H9 (cell line): Measurements from ENCODE around the gene SYNPO. TPM values are rescaled to one million over a fixed set of nuclear protein-coding genes. Genes with fewer than 3 reads are reported as not detected.

ENCODE experiments used
- DNase-seq: peaks from one replicate; pipeline ENCODE4 v3.0.0-alpha.2; 2017
- H2AFZ ChIP-seq: one replicate; pipeline ENCODE4 v1.6.1; 2013; ENCODE audit warnings: mild to moderate bottlenecking, low read length, control low read depth, moderate library complexity
- H2AK5ac ChIP-seq: 2 replicates; pipeline ENCODE4 v1.6.1; 2013; ENCODE audit warnings: low read length, control low read depth, mixed read lengths; ENCODE audit not compliant: insufficient read length
- H2BK120ac ChIP-seq: one replicate; pipeline ENCODE4 v1.6.1; 2013; ENCODE audit warnings: low read depth, mild to moderate bottlenecking, low read length, control low read depth, inconsistent platforms; ENCODE audit not compliant: poor library complexity, severe bottlenecking
- H2BK12ac ChIP-seq: 2 replicates; pipeline ENCODE4 v1.6.1; 2013; ENCODE audit warnings: low read length, control low read depth, mixed read lengths, low read depth; ENCODE audit not compliant: insufficient read length
- H2BK15ac ChIP-seq: 2 replicates; pipeline ENCODE4 v1.6.1; 2013; ENCODE audit warnings: low read depth, low read length, control low read depth
- H2BK20ac ChIP-seq: one replicate; pipeline ENCODE4 v1.6.1; 2013; ENCODE audit warnings: low read depth, mild to moderate bottlenecking, low read length, control low read depth, inconsistent platforms; ENCODE audit not compliant: poor library complexity, severe bottlenecking
- H2BK5ac ChIP-seq: 2 replicates; pipeline ENCODE4 v1.6.1; 2013; ENCODE audit warnings: low read length, control low read depth, mixed read lengths; ENCODE audit not compliant: insufficient read length
- H3K14ac ChIP-seq: 2 replicates; pipeline ENCODE4 v1.6.1; 2013; ENCODE audit warnings: low read length, control low read depth; ENCODE audit not compliant: insufficient read depth
- H3K18ac ChIP-seq: 2 replicates; pipeline ENCODE4 v1.6.1; 2013; ENCODE audit warnings: low read depth, mild to moderate bottlenecking, mixed read lengths, low read length, control low read depth; ENCODE audit not compliant: insufficient read length
- H3K23ac ChIP-seq: 2 replicates; pipeline ENCODE4 v1.6.1; 2013; ENCODE audit warnings: low read length, control low read depth, mixed read lengths, low read depth; ENCODE audit not compliant: insufficient read length
- H3K23me2 ChIP-seq: 2 replicates; pipeline ENCODE4 v1.6.1; 2013; ENCODE audit warnings: low read depth, mild to moderate bottlenecking, mixed read lengths, low read length, control low read depth; ENCODE audit not compliant: insufficient read length, poor library complexity, severe bottlenecking
- H3K27ac ChIP-seq: 2 replicates; pipeline ENCODE4 v1.5.1; 2013; ENCODE audit warnings: low read length, control low read depth, mixed read lengths, low read depth; ENCODE audit not compliant: insufficient read length
- H3K27me3 ChIP-seq: 2 replicates; pipeline ENCODE4 v1.6.1; 2013; ENCODE audit warnings: low read length, control low read depth, inconsistent platforms; ENCODE audit not compliant: insufficient read depth
- H3K4ac ChIP-seq: 2 replicates; pipeline ENCODE4 v1.6.1; 2013; ENCODE audit warnings: low read depth, mild to moderate bottlenecking, control low read depth, inconsistent platforms, low read length, moderate library complexity
- H3K4me1 ChIP-seq: 2 replicates; pipeline ENCODE4 v1.6.1; 2013; ENCODE audit warnings: low read length, control low read depth, inconsistent platforms; ENCODE audit not compliant: insufficient read depth
- H3K4me2 ChIP-seq: 2 replicates; pipeline ENCODE4 v1.6.1; 2013; ENCODE audit warnings: low read length, control low read depth, mixed read lengths; ENCODE audit not compliant: insufficient read length, insufficient read depth
- H3K56ac ChIP-seq: 2 replicates; pipeline ENCODE4 v1.6.1; 2013; ENCODE audit warnings: low read depth, mild to moderate bottlenecking, mixed read lengths, low read length, control low read depth; ENCODE audit not compliant: insufficient read length
- H3K79me1 ChIP-seq: 2 replicates; pipeline ENCODE4 v1.6.1; 2013; ENCODE audit warnings: low read depth, mild to moderate bottlenecking, moderate library complexity, low read length, control low read depth, inconsistent platforms; ENCODE audit not compliant: insufficient read depth, poor library complexity, severe bottlenecking
- H3K79me2 ChIP-seq: 2 replicates; pipeline ENCODE4 v1.6.1; 2013; ENCODE audit warnings: low read length, control low read depth, inconsistent platforms; ENCODE audit not compliant: insufficient read depth
- H3K9ac ChIP-seq: 2 replicates; pipeline ENCODE4 v1.6.1; 2013; ENCODE audit warnings: low read length, control low read depth, mixed read lengths; ENCODE audit not compliant: insufficient read length; ENCODE audit errors: extremely low read depth
- H3K9me3 ChIP-seq: one replicate; pipeline ENCODE4 v1.6.1; 2013; ENCODE audit warnings: low read depth, low read length, inconsistent platforms; ENCODE audit not compliant: control insufficient read depth
- H3T11ph ChIP-seq: one replicate; pipeline ENCODE4 v1.6.1; 2013; ENCODE audit warnings: mild to moderate bottlenecking, low read length, control low read depth, inconsistent platforms
- H4K20me1 ChIP-seq: one replicate; pipeline ENCODE4 v1.6.1; 2013; ENCODE audit not compliant: control insufficient read depth, insufficient read length, insufficient read depth
- H4K5ac ChIP-seq: 2 replicates; pipeline ENCODE4 v1.6.1; 2013; ENCODE audit warnings: low read depth, mild to moderate bottlenecking, mixed read lengths, low read length, control low read depth; ENCODE audit not compliant: insufficient read length
- H4K8ac ChIP-seq: replicated peaks from 2 replicates; pipeline ENCODE4 v1.6.1; 2013; ENCODE audit warnings: low read length, control low read depth, mixed read lengths, low read depth; ENCODE audit not compliant: insufficient read length
- H4K91ac ChIP-seq: 2 replicates; pipeline ENCODE4 v1.6.1; 2013; ENCODE audit warnings: low read depth, mild to moderate bottlenecking, moderate library complexity, mixed read lengths, low read length, control low read depth; ENCODE audit not compliant: insufficient read length
- H3K27ac Mint-ChIP-seq, 3 experiments: 2 replicates in 2 of 3; 3 replicates in 1 of 3; pipeline ENCODE4 v1.8.0; 2020 to 2021; ENCODE audit warnings: mixed read lengths in 3 of 3, mild to moderate bottlenecking in 1 of 3, moderate library complexity in 1 of 3
- H3K27me3 Mint-ChIP-seq: 2 replicates; pipeline ENCODE4 v1.8.0; 2021; ENCODE audit warnings: low read depth, mild to moderate bottlenecking, moderate library complexity, mixed read lengths
- H3K36me3 Mint-ChIP-seq, 3 experiments: 2 replicates in 2 of 3; 3 replicates in 1 of 3; pipeline ENCODE4 v1.8.0; 2020 to 2021; ENCODE audit warnings: low read depth in 3 of 3, mixed read lengths in 3 of 3; ENCODE audit not compliant: insufficient read depth in 1 of 3
- H3K4me1 Mint-ChIP-seq, 2 experiments: 2 replicates each; pipeline ENCODE4 v1.8.0; 2020; ENCODE audit warnings: mixed read lengths in 2 of 2
- H3K4me3 Mint-ChIP-seq, 2 experiments: 2 replicates in 1 of 2; 3 replicates in 1 of 2; pipeline ENCODE4 v1.8.0; 2020 to 2021; ENCODE audit warnings: mild to moderate bottlenecking in 2 of 2, mixed read lengths in 2 of 2, moderate library complexity in 1 of 2
- H3K9me3 Mint-ChIP-seq, 2 experiments: 2 replicates in 1 of 2; 3 replicates in 1 of 2; pipeline ENCODE4 v1.8.0; 2020; ENCODE audit warnings: mild to moderate bottlenecking in 2 of 2, mixed read lengths in 2 of 2, moderate library complexity in 1 of 2
- WGBS: extraction: QIAGEN DNeasy Blood & Tissue Kit; methylation state at CpG from one replicate; pipeline ENCODE4 v1.1.7; 2013; ENCODE audit warnings: missing lambda C conversion rate, low lambda C conversion rate, mixed read lengths; ENCODE audit not compliant: insufficient read length; ENCODE audit errors: extremely low coverage; 5-methylcytosine and 5-hydroxymethylcytosine counted together
- total RNA-seq: library from RNA; stranded (reverse); gene quantifications from 2 replicates; pipeline ENCODE4 v1.2.1, GENCODE V29; 2021
- TF ChIP-seq, protein P1 (sequence below): fragments of 200-600 bp; sonication (generic); conservative IDR thresholded peaks from 3 replicates; pipeline ENCODE4 v1.8.0; 2021; ENCODE audit warnings: antibody characterized with exemption, mild to moderate bottlenecking

SYNPO gene
- total RNA-seq, 1 experiment from 2014 or later = 1.7 TPM

DNA sequence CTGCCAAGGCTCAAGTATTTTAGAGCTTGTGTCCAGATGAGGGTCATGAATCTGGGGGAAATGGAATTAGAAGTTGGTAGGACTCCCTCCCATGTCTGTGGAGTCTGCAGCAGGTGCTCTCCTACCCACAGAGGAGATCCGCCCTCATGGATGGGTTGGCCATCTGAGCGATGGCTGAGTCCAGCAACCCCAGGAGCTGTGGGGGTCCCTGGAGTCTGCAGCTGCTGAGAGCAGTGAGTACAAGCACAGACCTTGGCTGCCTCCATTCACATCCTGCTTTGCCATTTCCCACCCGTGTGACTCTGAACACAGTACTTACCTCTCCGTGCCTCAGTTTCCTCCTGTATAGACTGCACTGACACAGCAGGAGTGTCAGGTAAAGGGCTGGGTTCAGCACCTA is 25.8 kb upstream of the SYNPO start:
- H3K27me3 Mint-ChIP-seq = peaks cover 6% of the 10 kb centered on the region
- H3K36me3 Mint-ChIP-seq = no peaks in the 10 kb centered on the region
- Histone ChIP-seq H4K91ac (no peak overlapping the region), H3T11ph (no peak overlapping the region), H3K27me3 (no peaks in the 10 kb centered on the region), H2BK20ac (no peak overlapping the region), H2BK15ac (no peak overlapping the region), H2AFZ (no peak overlapping the region), H3K18ac (no peak overlapping the region), H3K14ac (no peak overlapping the region), H2BK120ac (no peak overlapping the region), H3K79me1 (no peaks in the 10 kb centered on the region), H3K4ac (no peak overlapping the region), H3K79me2 (no peaks in the 10 kb centered on the region; the same call in 1 of the 2 replicates), H3K9me3 (no peaks in the 10 kb centered on the region), H4K20me1 (no peaks in the 10 kb centered on the region), H3K9ac (no peak overlapping the region), H2AK5ac (no peak overlapping the region), H3K23ac (no peak overlapping the region), H2BK12ac (no peak overlapping the region), H3K4me1 (no peaks in the 10 kb centered on the region), H3K27ac (no peak overlapping the region), H3K56ac (no peak overlapping the region), H4K8ac (no peak overlapping the region), H2BK5ac (no peak overlapping the region), H4K5ac (no peak overlapping the region), H3K23me2 (no peaks in the 10 kb centered on the region), H3K4me2 (no peak overlapping the region)
- TF ChIP-seq, protein P1, sequence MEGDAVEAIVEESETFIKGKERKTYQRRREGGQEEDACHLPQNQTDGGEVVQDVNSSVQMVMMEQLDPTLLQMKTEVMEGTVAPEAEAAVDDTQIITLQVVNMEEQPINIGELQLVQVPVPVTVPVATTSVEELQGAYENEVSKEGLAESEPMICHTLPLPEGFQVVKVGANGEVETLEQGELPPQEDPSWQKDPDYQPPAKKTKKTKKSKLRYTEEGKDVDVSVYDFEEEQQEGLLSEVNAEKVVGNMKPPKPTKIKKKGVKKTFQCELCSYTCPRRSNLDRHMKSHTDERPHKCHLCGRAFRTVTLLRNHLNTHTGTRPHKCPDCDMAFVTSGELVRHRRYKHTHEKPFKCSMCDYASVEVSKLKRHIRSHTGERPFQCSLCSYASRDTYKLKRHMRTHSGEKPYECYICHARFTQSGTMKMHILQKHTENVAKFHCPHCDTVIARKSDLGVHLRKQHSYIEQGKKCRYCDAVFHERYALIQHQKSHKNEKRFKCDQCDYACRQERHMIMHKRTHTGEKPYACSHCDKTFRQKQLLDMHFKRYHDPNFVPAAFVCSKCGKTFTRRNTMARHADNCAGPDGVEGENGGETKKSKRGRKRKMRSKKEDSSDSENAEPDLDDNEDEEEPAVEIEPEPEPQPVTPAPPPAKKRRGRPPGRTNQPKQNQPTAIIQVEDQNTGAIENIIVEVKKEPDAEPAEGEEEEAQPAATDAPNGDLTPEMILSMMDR = peak; percentile 3; the same call in 1 of the 3 replicates
- WGBS = no CpG with 5 or more reads among the region's 4 CpGs
- peaks cover 38 to 40% of the 10 kb centered on the region in 2 experiments for H3K4me1 Mint-ChIP-seq
- H3K4me3 Mint-ChIP-seq = no peak overlapping the region
- DNase-seq = no peak
- no peaks in the 10 kb centered on the region for H3K9me3 Mint-ChIP-seq
- no peak overlapping the region for H3K27ac Mint-ChIP-seq
